GM12892 (cell line): Measurements from ENCODE around the gene PRSS12.

Experiments
- POLR2A ChIP-seq: IDR thresholded peaks from 2 replicates; pipeline ENCODE4 v1.6.1; 2011; ENCODE audit warnings: low read depth, low read length, control low read depth
- POLR2AphosphoS5 ChIP-seq: IDR thresholded peaks from 2 replicates; pipeline ENCODE4 v1.6.1; 2011; ENCODE audit warnings: low read depth, low read length, control low read depth
- TAF1 ChIP-seq: IDR thresholded peaks from 2 replicates; pipeline ENCODE4 v1.6.1; 2011; ENCODE audit warnings: low read depth, mild to moderate bottlenecking, control low read depth, low read length, borderline replicate concordance

DNA sequence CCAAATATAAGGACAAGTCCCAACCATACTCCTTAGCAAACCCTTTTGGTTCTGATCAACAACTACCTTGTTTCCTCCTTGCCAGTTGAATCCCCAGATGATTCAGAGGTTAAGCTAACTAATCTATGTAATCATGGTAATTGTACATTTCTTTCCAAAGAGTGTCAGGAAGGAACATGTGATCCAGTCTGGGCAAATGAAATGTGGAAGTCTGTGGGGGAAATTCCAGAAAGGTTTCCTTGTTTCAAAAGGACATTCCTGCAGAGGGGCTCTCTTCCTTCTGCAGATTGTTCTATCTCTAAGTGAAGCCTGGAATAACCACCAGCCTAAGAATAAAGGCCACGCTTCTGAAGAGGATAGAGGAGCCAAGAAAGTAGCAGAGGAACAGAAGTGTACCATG, 7.0 kb downstream of the PRSS12 start:
- TF ChIP-seq TAF1 = no peak
- TF ChIP-seq POLR2A = no peak
- no peak for TF ChIP-seq POLR2AphosphoS5
